ENCODE results near the gene SREK1.

The SREK1 gene

GRCh38 chr5:66149950-66150349 is 5.8 kb downstream of the SREK1 start:
- no peaks in the 10 kb centered on the region for H3K27me3 ChIP-seq (ENCODE audit: insufficient read depth, poor library complexity, severe bottlenecking)
- TF ChIP-seq SPI1 (IDR thresholded peaks at IDR 0.05; ENCODE audit: borderline replicate concordance, low read depth) (no peak), CTCF (IDR thresholded peaks at IDR 0.05; ENCODE audit: insufficient read depth, low read length) (no peak), REST (IDR thresholded peaks at IDR 0.05; ENCODE audit: insufficient replicate concordance, low read depth) (no peak), GABPA (IDR thresholded peaks at IDR 0.05; ENCODE audit: low read depth) (no peak), POLR2AphosphoS5 (IDR thresholded peaks at IDR 0.05; ENCODE audit: low read depth) (no peak)
- no peak overlapping the region for H3K4me3 ChIP-seq (replicated peaks; ENCODE audit: insufficient read depth, low read length)
- no peak overlapping the region for H3K27ac ChIP-seq (replicated peaks)
- no peak for DNase-seq (ENCODE audit: low read depth in 1 of 2, low spot score in 1 of 2)

- Histone ChIP-seq H3K27ac (replicated peaks) (no peak overlapping the region), H3K4me3 (replicated peaks; ENCODE audit: insufficient read depth, low read length) (no peak overlapping the region), H3K27me3 (ENCODE audit: insufficient read depth, poor library complexity, severe bottlenecking) (no peaks in the 10 kb centered on the region)
- TF ChIP-seq REST (IDR thresholded peaks at IDR 0.05; ENCODE audit: insufficient replicate concordance, low read depth) (no peak), SPI1 (IDR thresholded peaks at IDR 0.05; ENCODE audit: borderline replicate concordance, low read depth) (no peak), GABPA (IDR thresholded peaks at IDR 0.05; ENCODE audit: low read depth) (no peak)
- no peak for DNase-seq (ENCODE audit: low read depth in 1 of 2, low spot score in 1 of 2)
These were observed 6.9 kb downstream of the SREK1 start for GRCh38 chr5:66151030-66151429.

GRCh38 chr5:66151491-66151890 is 7.4 kb downstream of the SREK1 start:
- DNase-seq (ENCODE audit: low read depth in 1 of 2, low spot score in 1 of 2) = no peak
- H3K4me3 ChIP-seq (replicated peaks; ENCODE audit: insufficient read depth, low read length) = no peak overlapping the region
- H3K27me3 ChIP-seq (ENCODE audit: insufficient read depth, poor library complexity, severe bottlenecking) = no peaks in the 10 kb centered on the region
- no peak overlapping the region for H3K27ac ChIP-seq (replicated peaks)
- TF ChIP-seq POLR2AphosphoS5 (IDR thresholded peaks at IDR 0.05; ENCODE audit: low read depth) (no peak), GABPA (IDR thresholded peaks at IDR 0.05; ENCODE audit: low read depth) (no peak), REST (IDR thresholded peaks at IDR 0.05; ENCODE audit: insufficient replicate concordance, low read depth) (no peak), SPI1 (IDR thresholded peaks at IDR 0.05; ENCODE audit: borderline replicate concordance, low read depth) (no peak), CTCF (IDR thresholded peaks at IDR 0.05; ENCODE audit: insufficient read depth, low read length) (no peak)

GRCh38 chr5:66157046-66157445 is 12.9 kb downstream of the SREK1 start:
- H3K27me3 ChIP-seq (ENCODE audit: insufficient read depth, poor library complexity, severe bottlenecking) = no peaks in the 10 kb centered on the region
- no peak overlapping the region for H3K4me3 ChIP-seq (replicated peaks; ENCODE audit: insufficient read depth, low read length)
- TF ChIP-seq SPI1 (IDR thresholded peaks at IDR 0.05; ENCODE audit: borderline replicate concordance, low read depth) (no peak), GABPA (IDR thresholded peaks at IDR 0.05; ENCODE audit: low read depth) (no peak), CTCF (IDR thresholded peaks at IDR 0.05; ENCODE audit: insufficient read depth, low read length) (no peak), REST (IDR thresholded peaks at IDR 0.05; ENCODE audit: insufficient replicate concordance, low read depth) (no peak), POLR2AphosphoS5 (IDR thresholded peaks at IDR 0.05; ENCODE audit: low read depth) (no peak)
- DNase-seq (ENCODE audit: low read depth in 1 of 2, low spot score in 1 of 2) = no peak
- no peak overlapping the region for H3K27ac ChIP-seq (replicated peaks)

Data from HL-60 (cell line).